Cardiac muscle cell (in vitro differentiated cells and primary cell): ENCODE data around the gene PRLR. TPM values are rescaled to one million over a fixed set of nuclear protein-coding genes. Genes with fewer than 3 reads are reported as not detected.

Experiments used
- DNase-seq, 2 donors: peaks; one replicate each; pipeline versions ENCODE4 v3.0.0 to v3.0.0-alpha.2; 2010 to 2017; ENCODE audit warnings: low read depth in 1 of 2, low spot score in 1 of 2
- H3K27ac ChIP-seq: fragments of 200-600 bp; sonication (generic); 2 replicates; pipeline ENCODE4 v1.5.1; 2016
- H3K27me3 ChIP-seq: fragments of 200-600 bp; sonication (generic); 2 replicates; pipeline ENCODE4 v1.6.0; 2016; ENCODE audit warnings: control low read depth
- H3K36me3 ChIP-seq: fragments of 200-600 bp; sonication (generic); 2 replicates; pipeline ENCODE4 v1.5.1; 2016; ENCODE audit warnings: control low read depth
- H3K4me1 ChIP-seq: fragments of 200-600 bp; sonication (generic); 2 replicates; pipeline ENCODE4 v1.8.1; 2017; ENCODE audit warnings: low read depth, mild to moderate bottlenecking, mixed run types
- H3K4me3 ChIP-seq: fragments of 200-600 bp; sonication (generic); 2 replicates; pipeline ENCODE4 v1.5.1; 2016; ENCODE audit warnings: mild to moderate bottlenecking
- H3K9me3 ChIP-seq: fragments of 200-600 bp; sonication (generic); 2 replicates; pipeline ENCODE4 v1.5.1; 2017; ENCODE audit warnings: low read depth, mild to moderate bottlenecking, control low read depth
- polyA plus RNA-seq: library from polyadenylated mRNA; unstranded; fragments of >200 nt; fragmentation: Nextera tagmentation; extraction: Ambion mirVana; gene quantifications from 2 replicates; pipeline ENCODE4 v1.2.1, GENCODE V29; 2016
- total RNA-seq: library from RNA; depleted of rRNA; stranded (reverse); fragments of >200 nt; gene quantifications from 2 replicates; pipeline ENCODE4 v1.2.3, GENCODE V29; 2016
- TF ChIP-seq, protein P1 (sequence below): IDR thresholded peaks from 2 replicates; pipeline ENCODE4 v1.5.1; 2012; ENCODE audit warnings: low read depth, mild to moderate bottlenecking, low read length

PRLR gene
- total and polyA plus RNA-seq, 2 experiments from 2014 or later, result 0.06 TPM; not detected in 1

DNA sequence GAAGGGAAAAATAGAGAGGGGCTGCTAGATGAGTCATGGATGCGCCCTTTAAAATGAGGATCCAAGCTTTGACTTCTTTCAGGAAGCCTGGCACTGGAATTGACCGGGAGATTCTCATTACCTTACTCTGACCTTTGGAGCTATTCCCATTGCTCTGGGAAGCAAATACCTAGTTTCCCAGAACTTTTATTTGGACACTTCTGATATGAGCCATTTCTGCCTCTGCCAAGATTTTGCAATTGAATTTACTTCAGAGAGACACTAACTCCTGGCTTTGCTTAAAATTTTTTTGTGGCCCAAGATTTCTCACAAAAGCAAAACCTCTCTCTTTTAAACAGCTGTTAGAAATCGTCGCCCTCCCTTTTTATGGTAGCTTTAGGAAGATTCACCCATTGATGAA is 166.9 kb downstream of the PRLR start:
- TF ChIP-seq, protein P1, sequence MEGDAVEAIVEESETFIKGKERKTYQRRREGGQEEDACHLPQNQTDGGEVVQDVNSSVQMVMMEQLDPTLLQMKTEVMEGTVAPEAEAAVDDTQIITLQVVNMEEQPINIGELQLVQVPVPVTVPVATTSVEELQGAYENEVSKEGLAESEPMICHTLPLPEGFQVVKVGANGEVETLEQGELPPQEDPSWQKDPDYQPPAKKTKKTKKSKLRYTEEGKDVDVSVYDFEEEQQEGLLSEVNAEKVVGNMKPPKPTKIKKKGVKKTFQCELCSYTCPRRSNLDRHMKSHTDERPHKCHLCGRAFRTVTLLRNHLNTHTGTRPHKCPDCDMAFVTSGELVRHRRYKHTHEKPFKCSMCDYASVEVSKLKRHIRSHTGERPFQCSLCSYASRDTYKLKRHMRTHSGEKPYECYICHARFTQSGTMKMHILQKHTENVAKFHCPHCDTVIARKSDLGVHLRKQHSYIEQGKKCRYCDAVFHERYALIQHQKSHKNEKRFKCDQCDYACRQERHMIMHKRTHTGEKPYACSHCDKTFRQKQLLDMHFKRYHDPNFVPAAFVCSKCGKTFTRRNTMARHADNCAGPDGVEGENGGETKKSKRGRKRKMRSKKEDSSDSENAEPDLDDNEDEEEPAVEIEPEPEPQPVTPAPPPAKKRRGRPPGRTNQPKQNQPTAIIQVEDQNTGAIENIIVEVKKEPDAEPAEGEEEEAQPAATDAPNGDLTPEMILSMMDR, result no peak
- H3K4me3 ChIP-seq, result no peak overlapping the region
- no peaks in the 10 kb centered on the region for H3K36me3 ChIP-seq
- no peak for DNase-seq
- no peaks in the 10 kb centered on the region for H3K9me3 ChIP-seq
- no peak overlapping the region for H3K27ac ChIP-seq
- H3K4me1 ChIP-seq, result no peaks in the 10 kb centered on the region
- no peaks in the 10 kb centered on the region for H3K27me3 ChIP-seq

DNA sequence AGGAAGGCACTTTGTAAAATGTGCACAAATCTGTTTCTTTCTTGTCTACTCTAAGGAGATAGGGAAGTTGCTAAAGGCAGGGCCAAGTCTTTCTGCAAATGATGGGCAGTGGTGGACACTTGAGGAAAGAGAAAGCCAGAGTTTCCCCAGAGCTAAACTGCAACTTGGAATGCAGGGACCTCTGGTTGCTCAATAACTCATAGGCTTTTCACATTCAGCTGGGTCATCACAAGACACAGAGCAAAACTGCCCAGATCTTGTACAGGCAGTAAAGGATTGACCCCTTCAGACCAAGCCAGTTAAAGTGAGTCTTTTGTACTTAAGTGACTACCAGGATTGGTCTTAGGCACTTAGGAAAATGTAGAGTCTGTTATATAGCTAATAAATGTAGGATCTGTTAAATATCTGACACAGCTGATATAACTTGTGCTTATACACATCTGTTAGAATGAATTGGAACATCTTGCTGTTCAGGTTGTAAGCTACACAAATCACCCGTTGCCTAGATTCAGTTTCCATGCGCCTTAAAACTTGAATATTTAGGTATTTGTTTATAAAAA is 169.0 kb downstream of the PRLR start:
- Histone ChIP-seq H3K9me3 (no peaks in the 10 kb centered on the region), H3K36me3 (no peaks in the 10 kb centered on the region), H3K4me3 (no peak overlapping the region), H3K4me1 (no peaks in the 10 kb centered on the region), H3K27ac (no peak overlapping the region), H3K27me3 (no peaks in the 10 kb centered on the region)
- peak in 1 of 2 donors; percentile 59 for DNase-seq
- TF ChIP-seq, protein P1, result no peak

DNA sequence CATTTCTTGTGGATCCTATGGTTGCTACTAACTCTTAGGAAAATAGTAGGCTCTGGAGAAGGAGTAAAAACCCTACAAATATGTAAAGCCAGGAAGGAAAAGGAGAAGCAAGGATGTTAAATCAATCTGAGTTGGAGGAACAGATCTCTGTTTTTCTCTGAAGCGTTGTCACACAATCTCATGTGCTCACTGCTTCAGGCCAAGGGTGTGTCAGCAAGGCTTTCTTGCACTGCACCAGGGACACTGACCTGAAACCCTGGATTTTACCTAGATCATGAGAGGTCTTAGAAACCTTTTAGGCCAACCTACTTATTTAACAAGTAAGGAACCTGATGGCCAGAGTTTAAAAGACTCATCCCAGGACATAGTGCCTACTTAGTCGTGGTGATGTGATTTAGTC is 170.1 kb downstream of the PRLR start:
- Histone ChIP-seq H3K4me1 (no peaks in the 10 kb centered on the region), H3K4me3 (no peak overlapping the region), H3K27me3 (no peaks in the 10 kb centered on the region), H3K36me3 (no peaks in the 10 kb centered on the region), H3K9me3 (no peaks in the 10 kb centered on the region), H3K27ac (no peak overlapping the region)
- DNase-seq, result no peak
- TF ChIP-seq, protein P1, result no peak

DNA sequence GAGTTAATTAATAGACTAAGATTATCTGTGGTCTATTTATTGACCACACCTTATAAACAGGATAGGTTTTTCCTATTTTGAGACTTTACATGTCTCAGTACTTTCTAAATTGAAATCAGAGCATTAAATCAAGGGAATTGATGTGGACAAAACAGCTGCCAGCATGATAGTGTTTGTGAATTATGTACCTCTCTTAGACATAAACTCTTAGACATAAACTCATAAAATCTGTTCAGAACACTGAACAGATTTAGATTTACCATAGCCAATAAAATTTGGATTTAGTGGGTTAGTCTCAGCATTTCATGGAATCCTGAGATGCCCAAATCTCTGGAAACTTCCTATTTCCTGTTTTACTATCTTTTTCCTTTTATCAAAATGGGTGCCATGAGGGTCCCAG is 171.0 kb downstream of the PRLR start:
- Histone ChIP-seq H3K4me3 (no peak overlapping the region), H3K27me3 (no peaks in the 10 kb centered on the region), H3K9me3 (no peaks in the 10 kb centered on the region), H3K36me3 (no peaks in the 10 kb centered on the region), H3K27ac (no peak overlapping the region), H3K4me1 (no peaks in the 10 kb centered on the region)
- TF ChIP-seq, protein P1, result no peak
- no peak for DNase-seq

DNA sequence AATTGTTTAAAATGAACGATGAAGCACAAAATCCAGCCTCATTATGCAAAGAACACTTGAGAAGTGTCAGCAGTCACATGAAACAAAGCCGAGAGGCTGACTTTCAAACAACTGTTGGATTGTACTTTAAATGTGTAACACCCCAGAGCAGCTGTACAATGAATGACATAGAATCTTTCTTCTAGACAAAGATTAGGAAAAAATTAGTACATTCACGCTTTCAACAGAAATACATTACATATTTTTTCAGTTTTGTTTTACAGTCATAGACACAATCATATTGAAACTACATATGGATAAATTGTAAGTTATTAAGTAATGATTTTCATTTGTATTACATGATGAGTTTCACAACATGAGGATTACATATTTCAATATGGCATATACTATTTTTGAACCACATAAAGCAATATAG is 171.9 kb downstream of the PRLR start:
- TF ChIP-seq, protein P1, result no peak
- Histone ChIP-seq H3K27me3 (no peaks in the 10 kb centered on the region), H3K36me3 (no peaks in the 10 kb centered on the region), H3K9me3 (no peaks in the 10 kb centered on the region), H3K27ac (no peak overlapping the region), H3K4me1 (no peaks in the 10 kb centered on the region), H3K4me3 (no peak overlapping the region)
- no peak for DNase-seq
